GM19463 (cell line): ENCODE data around the gene CEP72.
"Not testable (repeated sequence)": the region's sequence is repeated elsewhere in the genome, so short reads cannot be mapped to it uniquely, and the experiment has no call there.

Source experiments
- ATAC-seq: cut with Tn5 transposase; IDR thresholded peaks from one replicate; pipeline ENCODE4 v1.9.1; 2021; ENCODE audit warnings: mild to moderate bottlenecking, moderate library complexity; ENCODE audit not compliant: unreplicated experiment

Gene CEP72, protein sequence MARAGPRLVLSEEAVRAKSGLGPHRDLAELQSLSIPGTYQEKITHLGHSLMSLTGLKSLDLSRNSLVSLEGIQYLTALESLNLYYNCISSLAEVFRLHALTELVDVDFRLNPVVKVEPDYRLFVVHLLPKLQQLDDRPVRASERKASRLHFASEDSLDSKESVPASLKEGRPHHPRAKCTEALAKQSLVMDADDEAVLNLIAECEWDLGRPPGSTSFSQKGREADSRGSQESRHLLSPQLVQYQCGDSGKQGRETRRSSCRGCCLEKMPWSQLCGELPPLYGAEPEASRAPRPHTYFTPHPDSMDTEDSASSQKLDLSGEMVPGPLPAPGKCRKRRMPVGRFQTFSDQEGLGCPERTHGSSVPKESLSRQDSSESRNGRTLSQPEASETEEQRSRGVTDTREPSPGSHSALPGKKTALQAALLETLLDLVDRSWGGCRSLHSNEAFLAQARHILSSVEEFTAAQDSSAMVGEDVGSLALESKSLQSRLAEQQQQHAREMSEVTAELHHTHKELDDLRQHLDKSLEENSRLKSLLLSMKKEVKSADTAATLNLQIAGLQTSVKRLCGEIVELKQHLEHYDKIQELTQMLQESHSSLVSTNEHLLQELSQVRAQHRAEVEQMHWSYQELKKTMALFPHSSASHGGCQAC

DNA sequence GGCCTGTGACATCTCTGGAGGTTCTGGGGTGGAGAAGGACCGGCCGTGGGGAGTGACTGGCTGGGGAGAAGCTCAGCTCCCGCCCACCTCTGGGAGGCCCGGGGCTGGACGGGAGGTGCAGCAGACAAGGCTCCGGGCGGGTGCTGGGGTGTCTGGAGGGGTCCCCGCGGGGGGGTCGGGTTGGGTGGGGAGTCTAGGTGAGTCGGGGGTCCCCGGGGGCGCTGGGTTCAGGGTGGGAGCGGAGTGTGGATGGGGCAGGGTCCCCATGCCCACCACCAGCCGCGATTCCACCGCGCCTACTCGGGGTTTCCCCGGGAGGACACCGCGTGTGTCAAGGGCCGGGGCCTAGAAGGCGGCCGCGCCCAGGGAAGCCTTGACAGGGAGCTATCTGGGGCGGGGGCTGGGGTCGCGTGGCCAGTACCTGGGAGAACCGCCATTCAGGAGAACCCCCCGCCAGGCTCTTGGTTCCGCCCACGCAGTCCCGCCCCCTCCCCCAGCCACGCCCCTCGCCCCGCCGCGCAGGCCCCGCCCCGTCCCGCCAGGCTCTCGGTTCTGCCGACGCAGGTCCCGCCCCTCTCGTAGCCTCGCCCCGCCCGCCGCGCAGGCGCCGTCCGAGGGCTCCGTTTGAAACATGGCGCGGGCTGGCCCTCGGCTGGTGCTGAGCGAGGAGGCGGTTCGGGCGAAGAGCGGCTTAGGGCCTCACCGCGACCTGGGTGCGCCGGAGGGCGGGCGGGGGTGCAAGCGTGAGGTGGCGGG is at the start of gene CEP72:
Gene CEP72 (plus strand): TSS at position 610 of the 756 bp plus-strand sequence. CDS start 22 bp downstream, at position 632.
- ATAC-seq: peak; percentile 77

DNA sequence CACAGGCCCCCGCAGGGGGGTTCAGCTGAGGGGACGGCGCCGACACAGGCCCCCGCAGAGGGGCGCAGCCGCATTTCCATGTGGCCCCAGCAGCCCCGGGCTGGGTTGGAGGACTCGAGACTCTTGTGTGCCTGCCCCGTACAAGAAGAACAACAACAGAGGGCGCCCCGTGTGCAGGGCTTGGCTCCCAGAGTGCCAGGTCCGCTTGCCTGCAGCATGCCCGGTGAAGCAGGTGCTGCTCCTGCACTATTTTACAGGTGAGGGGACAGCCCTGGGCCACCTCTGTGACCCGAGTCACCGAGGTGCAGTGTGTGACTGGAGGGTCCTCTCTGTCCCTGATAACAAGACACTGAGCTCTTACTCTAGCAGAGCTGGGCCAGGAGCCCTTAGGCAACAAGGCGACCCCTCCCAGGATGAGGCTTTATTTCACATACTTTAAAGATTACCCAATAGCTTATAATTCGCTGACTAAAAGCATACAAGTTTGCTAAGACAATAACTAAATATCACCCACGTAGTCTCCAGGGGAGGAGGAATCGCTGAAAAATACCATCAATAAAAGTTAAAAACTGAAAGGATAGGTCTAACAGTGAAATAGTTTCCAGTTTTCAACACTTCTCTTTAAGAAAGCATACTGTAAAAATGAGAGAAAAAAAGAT is 46.2 kb upstream of the CEP72 start:
- no peak for ATAC-seq

DNA sequence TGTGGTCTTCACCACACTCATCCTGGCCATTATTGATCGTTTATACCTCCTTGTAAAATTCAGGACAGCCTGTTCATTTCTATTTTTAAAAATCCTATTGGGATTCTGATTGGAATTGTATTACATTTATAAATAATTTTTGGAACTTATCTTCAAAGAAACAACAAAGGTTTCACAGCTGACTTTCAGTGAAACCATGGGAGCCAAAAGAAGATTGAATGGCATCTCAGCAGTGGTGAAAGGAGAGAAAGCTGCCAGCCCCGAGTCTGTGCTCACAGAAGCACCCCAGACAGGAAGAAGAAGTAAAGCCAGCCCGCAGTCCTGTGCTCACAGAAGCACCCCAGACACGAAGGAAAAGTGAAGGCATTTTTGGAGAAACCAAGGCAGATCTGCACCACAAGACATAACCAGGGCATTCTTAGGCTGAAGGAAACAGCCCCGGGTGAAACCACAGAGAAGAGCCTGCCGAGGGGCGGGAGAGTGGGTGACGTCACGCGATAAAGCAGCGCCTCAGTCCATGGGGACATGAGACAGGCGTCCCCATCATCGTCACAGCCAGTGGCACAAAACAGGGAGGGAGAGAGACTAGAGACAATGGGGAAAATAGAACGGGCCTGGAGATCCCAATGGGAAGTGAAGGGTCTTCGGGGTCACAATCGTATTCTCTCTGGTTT is 45.4 kb upstream of the CEP72 start:
- ATAC-seq: no peak

DNA sequence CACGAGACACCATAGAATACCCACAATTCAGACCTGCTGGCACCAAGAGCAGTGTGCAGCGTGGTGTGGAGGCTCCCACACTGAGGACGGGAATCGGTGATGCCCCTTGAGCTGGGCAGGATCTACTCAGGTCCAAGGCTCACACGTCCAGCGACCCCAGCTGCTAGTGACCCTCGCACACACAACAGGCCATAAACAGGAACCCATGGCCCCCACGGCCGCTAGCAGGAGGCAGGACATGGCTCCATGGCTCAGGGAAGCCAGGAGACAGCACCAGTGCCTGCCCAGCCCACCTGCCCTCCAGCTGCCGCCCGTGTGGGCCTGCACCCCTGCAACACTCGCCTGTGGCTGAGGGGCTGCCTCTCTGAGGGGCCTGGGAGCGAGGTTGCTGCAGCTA is 44.5 kb upstream of the CEP72 start:
- no peak for ATAC-seq

DNA sequence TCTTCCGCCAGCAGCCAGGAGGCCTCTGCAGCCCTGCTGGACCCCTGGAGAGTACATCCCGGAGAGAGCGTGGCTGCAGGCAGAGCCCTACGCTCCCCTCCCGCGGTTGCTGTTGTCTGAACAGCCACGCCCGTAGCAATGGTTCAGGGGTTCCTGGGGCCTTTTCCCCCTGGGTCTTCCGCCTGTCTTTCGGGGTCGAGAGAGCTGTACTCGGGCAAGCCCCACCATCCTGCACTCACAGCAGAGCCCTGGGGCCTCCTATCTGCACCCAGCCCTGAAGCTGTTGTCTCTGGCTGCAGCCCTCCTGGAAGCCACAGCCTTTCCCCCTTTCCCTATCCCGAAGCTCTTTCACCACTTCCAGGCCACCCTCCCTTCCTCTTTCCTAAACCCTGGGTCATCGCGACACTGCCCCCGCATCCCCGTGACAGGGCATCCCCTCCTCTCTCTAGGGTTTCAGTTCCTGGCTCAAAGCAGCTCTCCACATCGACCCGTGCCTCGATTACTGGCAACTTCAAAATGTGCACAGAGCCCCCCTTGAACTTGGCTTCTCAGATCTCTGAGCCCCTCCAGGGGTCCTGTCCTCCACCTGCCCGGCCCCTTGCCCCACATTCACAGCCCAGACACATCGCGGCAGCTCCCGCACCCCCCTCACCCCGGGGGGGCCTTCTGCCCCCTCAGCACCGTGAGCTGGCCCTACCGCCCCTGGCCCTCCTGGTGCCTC is 43.9 kb upstream of the CEP72 start:
- ATAC-seq: no peak

DNA sequence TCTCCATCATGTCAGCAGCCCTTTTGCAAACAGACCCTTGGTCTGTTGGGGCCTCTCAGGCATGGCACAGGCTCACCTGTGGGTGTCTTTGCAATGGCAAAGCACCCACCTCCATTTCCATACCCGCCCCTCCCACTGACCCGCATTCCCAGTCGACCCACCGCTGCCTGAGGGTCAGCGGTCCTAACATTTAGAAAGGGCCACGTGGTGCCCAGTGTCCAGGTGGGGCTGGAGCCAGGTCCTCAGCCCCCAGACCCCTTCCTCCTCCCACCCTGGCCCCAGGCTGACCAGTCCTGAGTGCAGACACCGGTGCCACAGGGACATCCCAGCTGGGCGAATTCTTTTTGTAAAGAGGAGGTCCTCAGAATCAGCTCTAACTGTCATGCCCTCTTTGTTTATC is 43.3 kb upstream of the CEP72 start:
- ATAC-seq: no peak

DNA sequence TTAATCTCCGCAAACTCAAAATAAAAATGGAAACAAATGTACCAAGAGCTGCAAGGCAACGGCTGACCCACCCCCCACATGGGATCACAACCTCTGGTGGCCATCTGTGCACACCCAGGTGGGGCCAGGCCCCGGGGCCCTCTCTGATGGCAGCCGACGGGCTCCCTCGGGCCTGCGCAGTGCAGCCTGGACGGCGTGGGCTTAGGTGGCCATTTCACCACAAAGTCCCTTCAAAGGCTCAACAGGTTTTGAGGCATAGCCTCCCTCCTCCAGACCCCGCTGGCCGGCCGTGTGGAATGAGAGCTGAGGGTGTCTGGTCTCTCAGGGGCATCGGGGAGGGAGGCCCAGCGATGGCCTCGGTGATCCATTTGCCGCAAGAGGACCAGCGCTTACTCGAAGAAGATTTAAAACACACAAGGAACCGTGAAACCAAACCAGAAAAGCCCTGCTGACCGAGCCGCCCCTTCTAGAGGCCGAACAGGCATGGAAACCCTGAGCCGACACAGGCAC is 42.7 kb upstream of the CEP72 start:
- ATAC-seq: no peak

DNA sequence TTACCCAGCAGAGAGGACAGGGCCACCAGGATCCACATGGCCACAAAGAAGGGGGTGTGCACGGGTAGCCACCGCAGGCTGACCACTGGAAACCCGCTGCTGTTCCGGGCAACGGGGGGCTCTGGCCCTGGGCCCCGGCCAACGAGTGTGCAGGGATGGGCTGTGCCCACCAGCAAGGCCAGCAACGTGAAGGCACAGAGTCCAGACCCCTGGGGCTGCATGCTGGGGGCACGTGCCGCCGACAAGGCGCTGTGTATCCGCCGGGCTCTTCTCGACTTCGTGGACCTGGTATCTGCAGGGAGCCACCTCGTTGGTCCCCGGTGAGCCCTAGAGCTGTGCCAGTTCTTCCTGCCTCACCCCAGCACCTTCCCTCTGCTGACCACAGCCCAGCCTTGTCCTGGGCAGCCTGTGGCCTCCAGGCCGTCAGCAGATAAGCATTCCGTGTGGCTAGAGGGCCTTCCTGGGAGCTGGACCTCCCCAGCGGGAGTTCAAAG is 42.2 kb upstream of the CEP72 start:
- ATAC-seq: no peak

DNA sequence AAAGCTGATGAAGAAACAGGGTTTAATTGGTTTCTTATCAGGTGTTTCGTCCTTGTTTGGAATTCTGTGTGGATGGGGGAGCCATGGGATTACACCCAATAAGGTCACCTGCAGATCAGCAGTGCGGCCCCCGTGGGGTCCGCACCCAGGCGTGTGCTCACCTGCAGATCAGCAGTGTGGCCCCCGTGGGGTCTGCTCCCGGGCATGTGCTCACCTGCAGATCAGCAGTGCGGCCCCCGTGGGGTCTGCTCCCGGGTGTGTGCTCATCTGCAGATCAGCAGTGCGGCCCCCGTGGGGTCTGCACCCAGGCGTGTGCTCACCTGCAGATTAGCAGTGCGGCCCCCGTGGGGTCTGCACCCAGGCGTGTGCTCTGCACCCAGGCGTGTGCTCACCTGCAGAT is 41.7 kb upstream of the CEP72 start:
- ATAC-seq: no peak

DNA sequence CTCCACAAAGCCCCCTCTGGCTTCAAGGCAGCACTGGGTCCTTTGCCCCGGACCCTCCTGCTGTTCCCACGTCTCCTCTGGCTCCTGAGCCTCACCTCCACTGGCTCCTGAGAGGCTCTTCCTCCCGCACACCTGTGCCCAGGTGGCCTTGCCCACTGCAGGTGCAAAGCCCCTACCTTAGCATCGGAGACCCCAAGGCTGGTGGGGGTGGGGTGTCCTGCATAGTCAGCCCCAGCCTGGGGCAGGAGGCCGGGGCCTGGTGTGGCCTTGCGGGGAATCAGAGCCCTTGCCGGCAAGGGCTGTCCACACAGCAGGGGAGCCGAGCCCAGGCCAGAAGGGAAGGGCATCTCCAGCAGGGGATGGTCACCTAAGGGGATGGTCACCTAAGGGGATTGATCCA is 41.3 kb upstream of the CEP72 start:
- ATAC-seq: no peak

DNA sequence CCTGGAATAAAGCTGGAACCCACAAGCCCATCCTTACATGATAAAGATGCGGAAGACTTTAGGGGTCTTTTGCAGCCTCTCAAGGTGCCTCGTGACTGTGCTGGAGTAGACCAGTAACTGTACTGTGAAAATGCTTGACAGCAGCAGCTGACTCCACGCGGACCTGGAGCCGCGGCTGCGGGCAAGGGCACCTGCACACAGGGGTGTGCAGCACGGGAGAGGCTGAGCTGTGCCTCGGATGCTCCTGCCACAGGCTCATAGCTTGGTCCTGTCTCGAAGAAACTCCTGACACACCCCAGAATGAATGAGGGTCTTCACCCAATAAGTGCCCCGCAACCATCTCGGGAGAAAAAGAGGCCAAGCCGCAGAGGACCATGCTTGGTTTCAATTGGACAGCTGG is 40.3 kb upstream of the CEP72 start:
- no peak for ATAC-seq

DNA sequence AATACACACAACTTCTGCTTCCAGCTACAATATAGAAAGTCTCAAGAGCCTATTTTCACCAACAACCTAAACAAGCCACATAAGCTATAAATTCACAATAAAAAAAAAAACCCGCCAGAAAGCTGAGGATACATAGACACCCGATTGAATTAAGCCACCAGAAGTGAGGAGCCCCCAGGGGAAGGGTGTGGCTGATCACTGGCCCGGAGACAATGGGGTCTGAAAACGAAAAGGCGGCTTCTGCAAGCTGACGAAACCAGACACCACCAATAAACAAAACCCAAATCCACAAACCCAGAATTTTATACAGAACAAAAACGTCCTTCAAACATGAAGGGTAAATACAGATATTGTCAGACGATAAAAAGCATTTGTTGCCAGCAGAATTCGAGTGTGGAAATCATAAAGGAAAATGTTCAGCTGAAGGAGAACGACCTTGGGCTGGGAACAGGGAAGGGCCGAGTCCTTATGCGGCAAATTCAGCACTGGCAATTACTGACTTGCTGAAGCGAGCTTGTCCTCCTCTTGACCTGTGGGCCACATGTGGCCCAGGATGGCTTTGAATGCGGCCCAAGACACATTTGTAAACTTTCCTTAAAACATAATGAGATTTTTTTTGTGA is 39.6 kb upstream of the CEP72 start:
- ATAC-seq: no peak

DNA sequence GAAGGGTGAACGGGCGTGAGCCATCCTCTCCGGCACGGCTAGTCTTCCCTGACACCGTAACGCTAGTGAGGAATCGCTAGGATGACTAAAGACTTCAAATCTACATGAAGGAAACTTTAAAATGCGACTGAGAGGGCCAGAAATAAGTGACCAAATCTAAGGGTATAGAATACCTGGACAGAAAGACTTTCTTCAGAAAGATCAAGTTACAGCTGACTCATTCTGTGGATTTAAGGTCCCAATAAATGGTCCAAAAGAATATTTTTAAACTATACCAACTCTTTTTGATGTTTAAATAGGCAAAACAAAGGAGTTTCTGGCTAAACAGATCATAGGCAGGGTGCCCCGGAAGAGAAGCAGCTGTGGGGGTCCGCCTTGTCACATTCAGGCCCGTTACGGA is 38.9 kb upstream of the CEP72 start:
- no peak for ATAC-seq

DNA sequence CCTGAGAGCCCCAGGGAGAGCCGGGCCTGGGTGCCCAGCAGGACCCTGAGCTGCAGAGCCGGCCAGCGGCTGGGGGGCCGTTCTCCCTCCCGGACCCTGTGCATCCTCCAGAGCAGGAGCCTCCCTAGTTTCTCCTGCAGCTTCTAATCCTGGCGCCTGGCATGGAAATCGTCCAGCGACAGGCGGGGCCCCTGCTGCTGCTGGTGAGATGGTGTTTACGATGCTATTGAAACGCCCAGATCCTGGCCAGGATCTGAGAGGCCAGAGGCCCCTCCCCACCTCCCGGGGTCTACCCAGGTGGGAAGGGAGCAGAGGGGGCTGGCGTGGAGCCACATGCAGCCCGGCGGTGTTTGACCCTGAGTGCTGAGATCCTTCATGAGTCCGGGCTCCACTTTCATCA is 38.2 kb upstream of the CEP72 start:
- no peak for ATAC-seq

DNA sequence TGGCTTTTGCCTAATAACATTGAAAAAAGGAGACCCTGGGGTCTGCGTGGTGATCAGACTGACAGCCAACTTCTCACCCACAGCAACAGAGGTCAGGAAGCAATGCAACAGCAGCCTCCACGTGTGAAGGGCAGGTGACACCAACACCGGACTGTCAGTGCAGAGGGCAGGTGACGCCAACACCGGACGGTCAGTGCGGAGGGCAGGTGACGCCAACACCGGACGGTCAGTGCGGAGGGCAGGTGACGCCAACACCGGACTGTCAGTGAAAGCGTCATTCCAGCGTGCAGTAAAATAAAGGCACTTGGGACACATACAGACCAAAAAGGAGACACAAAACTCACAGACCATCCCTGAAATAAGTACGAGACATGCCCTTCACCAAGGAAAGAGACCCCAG is 37.2 kb upstream of the CEP72 start:
- no peak for ATAC-seq

DNA sequence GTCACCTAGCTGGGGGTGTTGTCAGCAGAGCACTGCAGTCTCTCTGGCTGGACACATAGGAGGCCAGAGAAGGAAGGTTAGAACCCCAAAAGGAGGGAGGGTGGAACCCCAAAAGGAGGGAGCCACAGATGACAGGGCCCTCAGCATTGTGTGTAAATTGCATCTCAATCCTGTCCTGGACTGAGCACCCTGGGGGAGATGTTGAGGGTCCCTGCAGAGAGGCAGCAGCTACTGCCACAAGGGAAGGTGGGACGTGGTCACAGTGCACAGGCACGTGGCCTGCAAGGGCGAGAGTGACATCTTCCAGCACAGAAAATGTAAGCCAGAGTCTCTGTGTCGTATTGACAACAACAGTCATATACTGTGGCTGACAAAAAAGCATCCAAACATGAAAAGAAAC is 36.5 kb upstream of the CEP72 start:
- ATAC-seq: no peak

DNA sequence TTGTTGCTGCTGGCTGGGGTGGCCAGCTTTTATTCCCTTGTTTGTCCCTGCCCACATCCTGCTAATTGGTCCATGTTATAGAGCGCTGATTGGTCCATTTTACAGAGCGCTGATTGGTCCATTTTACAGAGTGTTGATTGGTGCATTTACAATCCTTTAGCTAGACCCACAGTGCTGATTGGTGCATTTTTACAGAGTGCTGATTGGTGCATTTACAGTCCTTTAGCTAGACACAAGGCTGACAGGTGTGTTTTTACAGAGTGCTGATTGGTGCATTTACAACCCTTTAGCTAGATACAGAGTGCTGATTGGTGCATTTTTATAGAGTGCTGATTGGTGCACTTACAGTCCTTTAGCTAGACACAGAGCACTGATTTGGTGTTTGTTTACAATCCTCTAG is 34.9 kb upstream of the CEP72 start:
- not testable (repeated sequence) for ATAC-seq

DNA sequence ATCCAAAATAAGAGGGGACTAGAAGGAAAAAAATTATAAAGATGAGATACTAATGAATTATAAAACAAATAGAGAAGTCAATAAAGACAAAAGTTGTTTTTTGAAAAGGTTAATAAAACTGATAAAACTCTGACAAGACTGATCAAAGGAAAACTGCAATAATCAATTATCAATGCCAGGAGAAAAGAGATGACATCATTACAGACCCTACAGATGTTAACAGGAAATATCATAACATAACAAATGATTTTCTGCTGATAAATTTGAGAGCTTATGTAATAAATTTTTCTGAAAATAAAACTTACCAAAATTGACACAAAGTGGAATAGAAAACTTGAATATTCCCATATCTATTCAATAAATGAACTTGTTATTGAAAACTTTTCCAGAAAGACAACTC is 34.3 kb upstream of the CEP72 start:
- ATAC-seq: no peak

DNA sequence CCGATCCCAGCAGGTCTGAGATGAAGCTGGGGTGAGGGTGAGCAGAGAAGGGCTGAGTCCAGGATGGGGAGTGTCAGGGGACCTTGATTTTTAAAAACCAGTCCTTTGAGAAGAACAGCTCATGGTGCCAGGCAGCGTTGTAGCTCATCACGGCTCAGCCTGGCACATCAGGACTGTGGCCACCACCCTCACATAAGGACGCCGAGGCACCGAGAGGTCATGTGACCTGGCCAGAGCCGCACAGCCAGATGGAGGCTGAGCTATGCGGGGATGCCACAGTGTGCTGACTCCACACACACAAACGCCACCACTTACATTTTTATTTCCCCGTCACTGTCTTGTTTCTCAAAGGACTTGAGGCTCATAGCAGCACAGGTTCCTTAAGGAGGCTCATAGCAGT is 32.9 kb upstream of the CEP72 start:
- ATAC-seq: no peak
